ENCODE data around the gene ABR. TPM values are rescaled to one million over a fixed set of nuclear protein-coding genes. Genes with fewer than 3 reads are reported as not detected.
"Not testable (repeated sequence)": the region's sequence is repeated elsewhere in the genome, so short reads cannot be mapped to it uniquely, and the experiment has no call there.

Gene ABR
- total RNA-seq, 1 donor from 2014 or later: 58.1 TPM

DNA sequence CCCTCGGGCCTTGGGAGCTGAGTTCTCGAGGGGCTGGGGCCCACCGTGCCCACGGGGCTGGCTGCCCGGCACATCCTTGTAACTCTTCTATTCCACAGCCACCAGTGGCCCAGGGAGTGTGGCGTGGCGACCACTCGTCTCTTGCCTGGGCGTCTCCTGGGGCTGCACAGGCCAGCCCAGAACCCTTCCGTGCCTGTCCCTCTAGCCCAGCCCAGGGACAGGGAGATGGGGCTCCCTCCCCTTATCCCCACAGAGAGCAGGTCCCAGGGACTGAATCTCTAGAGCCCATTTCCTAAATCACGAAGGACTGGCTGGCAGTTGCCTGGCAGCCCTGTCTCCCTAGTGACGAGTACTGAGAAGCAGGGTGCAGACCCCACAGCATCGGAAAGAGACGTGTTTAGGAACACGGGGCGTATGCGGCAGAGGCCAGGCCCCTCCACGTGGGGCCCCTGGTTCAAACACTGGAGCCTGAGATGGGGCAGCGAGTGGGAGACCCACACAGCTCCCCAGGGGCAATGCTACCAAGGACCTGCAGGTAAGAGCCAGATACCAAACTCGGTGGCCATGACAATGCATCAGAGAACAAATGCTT lies 131.8 kb downstream of the ABR start:
- DNase-seq: no peak

DNA sequence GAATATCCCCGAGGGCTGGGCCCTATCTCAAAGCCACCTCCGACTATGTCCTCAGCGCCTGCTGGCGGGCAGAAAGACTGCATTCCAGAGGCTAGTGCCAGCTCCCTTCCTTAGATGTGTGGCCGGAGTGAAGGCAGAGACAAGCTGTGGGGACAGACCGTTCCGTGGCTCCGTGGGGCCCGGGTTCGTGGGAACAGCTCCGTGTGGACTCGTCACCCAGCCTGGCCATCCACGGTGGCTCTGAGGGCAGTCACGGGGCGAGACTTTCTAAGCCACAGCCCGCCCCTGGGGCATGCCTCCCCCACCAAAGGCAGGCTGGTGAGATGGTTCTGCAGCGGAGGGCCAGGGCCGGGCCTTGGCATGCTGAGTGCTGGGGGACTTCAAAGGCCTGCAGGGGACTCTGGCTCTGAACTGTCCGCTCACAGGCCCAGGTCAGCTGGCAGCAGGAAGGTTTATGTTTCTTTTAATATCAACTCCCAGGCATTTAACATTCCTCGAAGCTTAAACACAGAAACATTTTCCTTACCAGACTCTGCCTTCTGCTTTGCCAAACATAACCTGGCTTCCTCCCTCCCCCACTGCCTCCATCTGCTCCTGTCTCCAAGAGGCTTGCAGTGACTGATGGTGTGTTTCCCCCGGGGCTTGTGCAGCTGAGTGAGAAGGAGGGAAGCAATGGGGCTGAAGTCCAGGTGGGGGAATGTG lies 132.5 kb downstream of the ABR start:
- DNase-seq: no peak

DNA sequence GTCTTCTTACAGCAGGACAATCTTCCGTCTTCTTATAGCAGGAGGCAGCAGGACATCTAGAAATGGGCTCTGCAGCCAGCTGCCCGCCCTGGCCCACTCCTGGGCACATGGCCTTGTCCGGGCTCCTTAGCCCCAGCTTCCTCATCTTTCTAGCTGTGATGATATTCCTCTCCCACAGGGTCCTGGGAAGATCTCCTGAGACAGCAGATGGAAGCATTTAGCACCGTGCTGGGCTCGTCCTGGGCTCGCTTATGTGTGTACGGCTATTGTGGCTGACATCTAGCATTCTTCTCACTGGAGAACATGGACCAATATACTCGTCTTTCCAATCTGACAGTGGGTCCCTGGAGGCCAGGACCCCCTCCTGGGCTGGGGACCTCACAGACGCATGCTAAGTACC lies 134.3 kb downstream of the ABR start:
- DNase-seq: no peak

DNA sequence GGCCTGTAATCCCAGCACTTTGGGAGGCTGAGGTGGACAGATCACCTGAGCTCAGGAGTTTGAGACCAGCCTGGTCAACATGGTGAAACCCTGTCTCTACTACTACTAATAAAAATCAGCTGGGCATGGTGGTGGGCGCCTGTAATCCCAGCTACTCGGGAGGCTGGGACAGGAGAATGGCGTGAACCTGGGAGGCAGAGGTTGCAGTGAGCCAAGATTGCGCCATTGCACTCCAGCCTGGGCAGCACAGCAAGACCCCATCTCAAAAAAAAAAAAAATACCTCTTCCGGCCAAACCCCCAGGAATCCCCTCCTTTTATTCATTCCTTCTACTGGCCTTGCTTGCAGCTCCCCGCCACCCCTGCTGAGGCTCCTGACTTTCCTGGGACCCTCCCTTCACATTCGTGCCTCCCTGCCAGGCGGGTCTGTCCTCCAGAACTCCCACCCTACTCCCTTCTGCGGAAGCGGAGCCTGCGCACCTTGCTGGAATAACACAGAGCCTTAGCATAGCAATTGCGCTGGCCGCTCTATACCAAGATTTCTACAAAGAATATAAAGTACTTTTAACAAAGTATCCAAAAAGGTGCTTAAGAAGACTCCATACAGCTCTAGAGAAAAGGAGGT lies 135.3 kb downstream of the ABR start:
- not testable (repeated sequence) for DNase-seq

DNA sequence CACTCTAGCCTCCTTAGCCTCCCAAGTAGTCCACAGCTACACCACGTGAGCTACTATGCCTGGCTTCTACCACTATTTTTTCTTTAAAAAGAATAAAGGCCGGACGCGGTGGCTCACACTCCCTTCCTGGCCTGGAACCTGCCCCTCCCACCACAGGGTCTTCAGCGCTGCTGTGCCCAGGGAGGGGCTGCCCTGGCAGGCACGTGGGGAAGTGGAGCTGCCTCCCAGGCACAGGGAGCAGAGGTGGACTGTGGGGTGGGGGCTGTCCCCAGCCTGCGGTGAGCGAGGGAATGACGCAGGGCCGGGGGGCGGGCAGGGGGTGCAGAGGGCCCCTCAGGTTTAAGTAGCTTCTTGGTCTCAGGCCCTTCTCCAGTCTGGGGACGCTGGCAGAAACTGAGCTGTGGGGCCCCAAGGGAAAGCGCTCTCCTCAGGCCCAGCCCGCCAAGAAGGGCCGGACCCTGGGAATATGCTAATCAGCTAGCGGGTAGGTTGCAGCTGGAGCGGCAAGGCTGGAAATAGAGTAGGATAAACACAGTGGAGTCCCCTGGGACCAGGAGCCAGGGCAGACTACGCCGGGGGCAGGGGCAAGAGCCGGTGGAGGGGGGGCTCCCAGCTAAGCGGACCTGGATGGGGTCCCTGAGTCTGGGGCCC lies 136.1 kb downstream of the ABR start:
- DNase-seq: peak; percentile 8

DNA sequence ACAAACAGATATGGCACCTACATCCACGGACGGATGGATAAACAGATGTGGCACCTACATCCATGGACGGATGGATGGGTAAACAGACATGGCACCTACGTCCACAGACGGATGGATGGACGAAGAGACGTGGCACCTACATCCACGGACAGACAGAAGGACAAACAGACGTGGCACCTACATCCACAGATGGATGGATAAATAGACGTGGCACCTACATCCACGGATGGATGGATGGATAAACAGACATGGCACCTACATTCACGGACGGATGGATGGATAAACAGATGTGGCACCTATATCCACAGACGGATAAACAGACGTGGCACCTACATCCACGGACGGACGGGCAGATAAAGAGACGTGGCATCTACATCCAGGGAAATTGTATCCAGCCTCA lies 137.3 kb downstream of the ABR start:
- DNase-seq: no peak

DNA sequence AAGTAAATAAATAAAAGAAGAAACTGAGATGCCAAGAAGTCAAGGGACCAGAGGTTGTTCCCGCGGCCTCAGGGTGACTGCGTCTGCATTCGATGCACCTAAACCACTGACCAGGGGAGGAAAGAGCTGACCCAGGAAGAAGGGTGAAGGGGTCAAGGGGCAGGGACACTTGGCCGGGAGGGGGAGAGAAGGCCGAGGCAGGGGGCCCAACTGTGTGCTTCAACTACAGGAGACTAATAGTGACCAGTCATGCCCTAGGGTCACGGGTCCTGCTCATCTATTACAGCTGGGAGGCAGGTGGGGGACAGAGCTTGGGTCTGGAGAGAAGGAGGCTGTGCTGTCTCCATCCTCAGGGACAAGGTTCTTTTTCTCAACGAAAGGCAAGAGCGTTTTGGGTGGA lies 138.0 kb downstream of the ABR start:
- no peak for DNase-seq

DNA sequence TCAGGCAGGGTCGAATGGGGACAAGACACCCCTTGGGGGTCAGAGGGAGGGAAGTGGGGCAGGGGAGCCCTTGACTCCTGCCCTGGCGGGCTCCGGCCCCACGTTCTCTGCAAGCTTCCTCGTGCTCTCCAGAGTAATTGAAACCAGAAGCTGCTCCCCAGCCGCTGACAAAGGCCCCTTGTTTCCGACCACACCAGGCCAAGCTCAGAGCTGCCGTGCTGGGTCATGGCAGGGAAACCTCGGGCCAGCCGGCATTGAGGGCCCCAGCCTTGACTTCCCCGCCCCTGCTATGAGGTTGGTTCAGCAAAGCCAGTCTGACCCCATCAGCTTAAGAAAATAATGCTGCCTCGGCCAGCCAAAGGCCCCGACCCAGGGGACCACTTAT lies 139.6 kb downstream of the ABR start:
- DNase-seq: peak; percentile 18

DNA sequence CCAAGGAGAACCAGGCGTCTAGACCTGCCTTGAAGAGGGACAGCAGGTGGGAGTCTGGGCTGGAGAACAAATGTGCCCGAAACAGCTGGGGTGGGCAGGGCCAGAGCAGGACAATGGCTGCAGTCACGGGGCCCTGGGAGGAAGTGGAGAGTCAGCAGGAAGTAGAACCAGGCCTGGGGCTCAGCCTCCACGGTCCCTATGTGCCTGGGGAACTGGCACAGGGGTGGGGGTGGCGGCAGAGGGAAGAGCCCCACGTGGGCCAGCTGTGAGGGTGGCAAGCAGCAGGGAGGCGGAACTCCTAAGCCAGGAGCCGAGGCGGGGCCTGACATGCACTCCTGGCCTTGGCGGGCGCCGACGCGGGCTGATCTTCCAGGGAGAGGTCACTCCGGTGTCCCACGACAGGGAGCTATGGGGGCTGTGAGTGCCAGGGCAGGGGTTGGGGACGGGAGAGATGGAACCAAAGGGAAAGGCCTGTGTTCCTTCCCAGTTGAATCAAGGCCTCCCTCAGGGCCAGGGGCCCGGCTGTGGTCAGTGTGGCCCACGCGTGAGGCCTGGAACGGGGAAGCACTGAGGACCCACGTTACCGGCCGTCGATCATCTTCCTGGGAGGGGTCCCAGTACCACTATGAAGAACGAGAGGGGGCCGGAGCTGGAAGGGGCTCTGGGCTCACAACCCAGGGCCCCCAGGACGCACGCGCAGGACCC lies 140.1 kb downstream of the ABR start:
- peak; percentile 26 for DNase-seq

DNA sequence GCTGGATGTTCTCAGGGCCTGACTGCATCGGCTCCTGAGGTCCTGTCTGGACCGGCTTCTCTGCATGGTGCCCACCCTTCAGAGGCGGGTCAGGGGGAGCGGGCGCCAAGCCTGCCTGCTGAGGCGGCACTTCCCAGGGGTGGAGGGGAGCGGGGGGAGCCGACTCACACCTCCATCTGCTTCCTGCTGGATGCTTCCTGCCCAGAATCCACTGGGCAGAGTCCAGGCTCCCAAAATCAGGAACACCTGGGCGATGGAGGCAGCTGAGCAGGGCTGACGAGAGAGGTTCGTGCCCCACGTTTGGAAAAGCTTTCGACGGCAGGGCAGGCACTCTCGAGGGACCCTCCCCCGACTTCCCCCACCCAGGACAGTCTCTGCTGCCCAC lies 140.7 kb downstream of the ABR start:
- DNase-seq: no peak

DNA sequence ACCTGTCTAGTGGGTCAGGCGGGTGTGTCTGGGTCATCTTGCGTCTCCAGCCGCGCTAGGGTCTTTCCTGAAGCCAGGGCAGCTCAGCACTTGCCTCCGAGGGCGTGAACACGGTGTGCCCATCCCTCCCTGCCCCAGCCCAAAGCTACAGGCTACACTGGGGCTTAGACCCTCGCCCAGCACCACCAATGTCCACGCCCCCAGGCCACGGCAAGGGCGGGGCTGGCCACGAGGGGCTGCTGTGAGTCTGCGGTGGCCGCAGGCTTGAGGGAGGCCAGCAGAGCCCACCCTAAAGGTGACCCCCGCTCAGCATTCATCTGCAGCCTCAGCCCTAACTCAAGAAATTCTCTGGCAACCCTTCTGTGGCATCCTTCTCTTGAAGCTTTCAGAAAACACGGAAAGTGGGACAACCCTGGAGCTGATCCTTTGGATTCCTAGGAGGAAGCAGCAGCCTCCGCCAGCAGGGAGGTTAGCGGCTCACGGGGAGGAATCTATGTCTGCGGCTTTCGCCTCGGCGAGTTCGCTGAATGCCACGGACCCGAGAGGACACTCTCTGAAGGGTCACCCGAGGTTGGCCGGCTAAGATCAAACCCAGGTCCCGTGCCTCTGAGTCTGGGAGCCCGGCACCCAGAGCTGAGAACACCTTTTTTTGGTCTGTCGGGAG lies 141.2 kb downstream of the ABR start:
- no peak for DNase-seq

DNA sequence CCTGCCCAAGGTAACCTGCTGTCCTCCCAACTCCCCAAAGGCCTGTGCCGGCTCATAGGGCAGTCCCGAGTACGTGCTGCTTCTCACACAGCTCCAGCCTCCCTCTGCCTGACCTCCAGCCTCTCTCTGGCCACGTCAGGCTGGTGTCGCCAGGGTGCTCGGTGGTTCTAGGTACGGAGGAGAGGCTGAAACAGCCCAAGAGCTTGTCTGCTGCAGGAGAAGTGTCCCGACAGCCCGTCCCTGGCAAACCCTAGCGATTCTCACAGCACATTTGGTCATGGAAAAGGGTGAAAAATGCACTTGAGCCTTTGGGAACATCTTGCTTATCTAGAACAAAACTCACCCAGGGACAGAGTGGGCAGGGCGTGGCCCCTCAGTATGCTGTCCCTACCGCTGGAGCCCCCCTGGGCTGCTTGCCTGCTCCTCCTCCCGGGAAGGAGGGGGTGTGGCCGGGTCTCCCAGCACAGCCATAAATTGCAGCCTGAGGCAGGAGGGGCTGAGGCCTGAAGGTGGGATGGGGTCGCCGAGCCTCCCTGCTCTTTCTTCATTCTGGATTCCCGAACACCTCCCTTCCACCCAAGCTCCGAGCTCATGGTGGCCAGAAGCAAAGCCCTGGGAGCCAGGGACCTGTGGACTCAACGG lies 142.4 kb downstream of the ABR start:
- DNase-seq: no peak

DNA sequence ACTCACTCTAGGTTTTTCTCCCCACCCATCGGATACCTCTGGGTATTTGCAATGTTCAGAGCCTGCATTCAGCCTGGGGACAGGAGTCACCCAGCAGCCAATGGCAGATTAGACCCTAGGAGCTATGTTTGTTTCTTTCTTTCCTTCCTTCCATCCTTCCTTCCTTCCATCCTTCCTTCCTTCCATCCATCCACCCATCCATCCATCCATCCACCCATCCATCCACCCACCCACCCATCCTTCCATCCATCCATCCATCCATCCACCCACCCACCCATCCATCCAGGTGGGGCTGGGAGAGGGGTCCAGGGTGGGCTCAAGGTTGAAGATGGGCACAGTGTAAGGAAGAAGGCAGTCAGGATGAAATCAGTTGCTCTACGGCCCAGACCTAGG lies 142.9 kb downstream of the ABR start:
- DNase-seq: no peak

DNA sequence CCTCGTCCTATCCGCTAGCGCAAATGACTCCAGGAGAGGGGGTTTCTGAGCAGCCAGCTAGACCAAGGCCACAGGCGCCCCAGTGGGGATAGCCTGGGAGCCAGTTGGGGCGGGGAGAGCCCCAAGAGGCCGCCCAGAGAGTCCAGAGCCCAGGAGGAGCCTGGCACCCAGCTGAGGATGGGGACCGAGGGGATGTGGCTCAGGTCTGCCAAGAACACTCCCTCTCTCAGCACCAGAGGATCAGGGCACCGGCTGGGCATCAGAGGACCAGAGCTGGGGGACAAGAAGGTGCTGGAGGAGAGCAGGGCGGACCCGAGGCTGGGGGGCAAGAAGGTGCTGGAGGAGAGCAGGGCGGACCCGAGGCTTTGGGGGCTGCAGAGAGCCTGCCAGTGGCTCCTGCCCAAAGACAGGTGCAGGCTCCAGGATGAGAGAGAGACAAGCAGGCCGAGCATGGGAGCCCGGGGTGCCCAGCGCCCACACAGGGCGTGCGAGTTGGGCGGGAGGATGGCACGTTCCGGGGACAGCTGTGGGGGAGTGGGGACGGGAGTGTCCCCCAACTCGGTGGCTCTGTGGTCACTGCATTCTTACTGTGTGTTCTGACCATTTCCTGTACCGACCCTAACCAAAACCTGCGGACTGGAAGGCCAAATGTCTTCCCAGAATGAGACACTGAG lies 143.5 kb downstream of the ABR start:
- no peak for DNase-seq

DNA sequence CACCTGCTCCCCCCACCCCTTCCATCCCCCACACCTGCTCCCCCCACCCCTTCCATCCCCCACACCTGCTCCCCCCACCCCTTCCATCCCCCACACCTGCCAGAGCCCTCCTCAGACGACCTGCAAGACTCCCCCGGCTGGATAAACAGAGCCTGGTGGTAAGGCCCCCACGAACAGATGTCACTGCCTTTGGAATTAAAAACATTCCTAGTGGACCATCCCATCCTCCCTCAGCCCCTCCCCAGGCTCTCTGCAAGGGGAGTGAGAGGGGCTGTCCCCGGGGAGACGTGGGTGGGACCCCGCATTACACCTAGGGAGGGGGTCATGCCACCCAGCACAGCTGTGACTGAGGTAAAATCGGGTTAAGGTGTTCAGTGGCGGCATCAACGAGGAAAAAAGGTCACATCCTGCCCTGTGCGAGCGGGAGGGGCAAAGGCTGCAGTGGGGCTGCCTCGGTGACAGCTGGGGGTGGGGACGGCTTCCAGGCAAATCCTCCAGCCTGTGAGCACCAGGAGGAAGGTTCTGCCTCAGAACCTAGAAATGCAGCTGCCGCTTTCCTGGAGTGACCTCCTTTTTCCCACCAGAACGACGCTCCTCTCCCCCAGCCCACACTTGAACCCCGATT lies 144.1 kb downstream of the ABR start:
- DNase-seq: no peak

DNA sequence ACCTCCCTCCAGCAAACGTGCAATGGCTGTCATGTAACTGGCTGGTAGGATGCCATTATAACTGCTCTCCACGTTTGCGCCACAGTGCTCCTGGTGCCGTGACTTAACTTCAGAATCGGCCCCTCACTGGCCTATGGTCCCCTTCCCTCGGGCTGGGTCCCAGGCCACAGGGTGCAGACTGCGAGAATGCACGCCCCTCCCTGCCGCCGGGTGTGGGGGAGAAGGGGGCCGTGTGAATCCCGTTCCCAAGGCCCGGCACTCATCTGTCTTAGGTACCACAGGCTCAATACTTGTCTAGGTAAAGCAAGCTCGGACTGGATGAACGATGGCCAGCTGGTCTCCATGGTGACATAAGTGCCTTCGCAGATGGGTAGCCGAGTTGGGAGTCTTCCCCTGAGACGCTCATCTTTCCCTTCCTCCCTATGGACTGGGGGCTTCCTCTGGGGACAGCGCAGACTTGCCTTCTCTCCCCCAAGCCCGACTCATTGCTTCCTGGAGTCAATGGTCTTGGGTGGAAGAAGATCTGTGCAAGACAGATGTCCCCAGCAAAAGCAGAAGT lies 145.1 kb downstream of the ABR start:
- DNase-seq: no peak

DNA sequence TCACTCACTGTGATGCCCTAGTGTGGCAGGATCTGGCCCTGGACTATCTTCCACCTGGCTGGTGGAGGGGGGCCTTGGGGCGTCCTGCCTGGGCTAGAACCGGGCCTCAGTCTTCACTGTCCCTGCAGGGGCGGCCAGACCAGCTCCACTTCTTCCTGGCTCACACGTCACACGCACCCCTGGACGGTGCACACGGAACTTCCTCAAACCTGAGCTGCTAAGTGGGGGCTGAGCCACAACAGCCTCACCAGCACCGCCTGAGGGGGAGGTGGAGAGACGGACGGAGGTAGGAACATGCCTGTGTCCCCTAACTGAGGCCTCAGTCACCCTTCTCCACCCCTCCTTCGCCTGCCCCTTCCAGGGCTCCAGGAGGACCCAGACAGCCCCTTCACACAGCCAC lies 146.3 kb downstream of the ABR start:
- DNase-seq: no peak

DNA sequence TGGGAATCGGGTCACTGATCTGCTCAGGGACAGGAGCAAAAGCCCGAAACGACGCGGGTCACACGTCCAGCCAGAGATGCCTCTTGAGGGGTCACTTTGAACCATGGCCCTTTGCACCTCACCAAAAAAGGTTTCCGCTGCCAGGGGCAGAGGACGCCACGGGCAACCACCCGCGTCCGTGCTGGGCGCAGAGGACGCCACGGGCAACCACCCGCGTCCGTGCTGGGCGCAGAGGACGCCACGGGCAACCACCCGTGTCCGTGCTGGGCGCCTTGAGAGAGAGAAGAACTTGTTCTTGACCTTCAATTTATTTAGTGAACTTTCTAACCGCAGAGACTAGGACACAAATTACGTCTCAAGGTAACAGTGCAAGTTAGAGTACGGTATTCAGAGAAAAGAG lies 147.4 kb downstream of the ABR start:
- no peak for DNase-seq

DNA sequence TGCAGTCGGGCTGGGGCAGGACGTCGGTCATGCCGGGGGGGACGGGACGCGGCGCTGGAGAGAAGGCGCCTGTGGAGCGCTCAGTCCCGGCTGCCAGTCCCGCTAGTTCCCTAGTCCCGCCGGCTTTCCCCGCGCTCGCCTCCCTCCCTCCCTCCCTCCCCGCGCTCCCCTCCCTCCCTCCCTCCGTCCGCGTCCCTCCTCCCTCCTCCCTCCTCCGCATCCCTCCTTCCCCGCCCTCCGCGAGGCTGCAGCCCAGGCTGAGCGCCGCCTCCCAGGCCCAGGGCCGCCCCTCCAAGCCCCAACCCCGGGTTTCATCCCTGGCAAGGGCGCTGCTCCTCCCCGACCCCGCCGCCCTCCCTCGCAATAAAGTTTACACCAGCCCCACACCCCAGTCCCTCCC lies 148.1 kb downstream of the ABR start:
- peak; percentile 50 for DNase-seq
